HepG2 (cell line): ENCODE data around the gene VPS13C. TPM values are rescaled to one million over a fixed set of nuclear protein-coding genes. Genes with fewer than 3 reads are reported as not detected.

Experiments used
- CENPX ChIP-seq: sonication (generic); formaldehyde crosslinking; IDR thresholded peaks from 2 replicates; pipeline ENCODE4 v1.9.0; 2021; ENCODE audit warnings: mild to moderate bottlenecking, missing genetic modification reagents, moderate library complexity
- CHCHD3 ChIP-seq: sonication (generic); formaldehyde crosslinking; IDR thresholded peaks from 2 replicates; pipeline ENCODE4 v1.8.0; 2022; ENCODE audit warnings: mild to moderate bottlenecking, missing genetic modification reagents, moderate library complexity
- CREB1 ChIP-seq, 2 experiments: fragments of 450-650 bp in 1 of 2; IDR thresholded peaks; 2 replicates each; pipeline ENCODE4 v1.6.1; 2016 to 2017; ENCODE audit warnings: control low read depth in 1 of 2, mild to moderate bottlenecking in 1 of 2, missing compliant biosample characterization in 1 of 2, missing genetic modification characterization in 1 of 2
- EEA1 ChIP-seq: sonication (generic); formaldehyde crosslinking; IDR thresholded peaks from 2 replicates; pipeline ENCODE4 v1.5.1; 2020; ENCODE audit warnings: mild to moderate bottlenecking, missing genetic modification reagents, borderline replicate concordance
- HBP1 ChIP-seq: IDR thresholded peaks from 2 replicates; pipeline ENCODE4 v1.6.1; 2016; ENCODE audit warnings: low read depth, control low read depth
- MTF1 ChIP-seq: sonication (generic); formaldehyde crosslinking; IDR thresholded peaks from 2 replicates; pipeline ENCODE4 v1.5.0; 2020; ENCODE audit warnings: missing genetic modification reagents
- PBX2 ChIP-seq: IDR thresholded peaks from 2 replicates; pipeline ENCODE4 v1.6.1; 2016; ENCODE audit warnings: control low read depth
- PREB ChIP-seq: sonication (generic); formaldehyde crosslinking; IDR thresholded peaks from 2 replicates; pipeline ENCODE4 v1.4.0; 2020; ENCODE audit warnings: missing genetic modification reagents
- RFXANK ChIP-seq: IDR thresholded peaks from 2 replicates; pipeline ENCODE4 v1.6.1; 2016
- SNAPC2 ChIP-seq: sonication (generic); formaldehyde crosslinking; IDR thresholded peaks from 2 replicates; pipeline ENCODE4 v1.8.1; 2022; ENCODE audit warnings: mild to moderate bottlenecking, missing genetic modification reagents
- SYNCRIP ChIP-seq: fragments of 200-400 bp; formaldehyde crosslinking; IDR thresholded peaks from 2 replicates; pipeline ENCODE4 v1.6.1; 2018; ENCODE audit warnings: mild to moderate bottlenecking, low read depth, low read length; ENCODE audit not compliant: insufficient read depth
- WIZ ChIP-seq: sonication (generic); formaldehyde crosslinking; IDR thresholded peaks from 2 replicates; pipeline ENCODE4 v1.5.1; 2020; ENCODE audit warnings: mild to moderate bottlenecking, missing genetic modification reagents
- ZBED4 ChIP-seq: sonication (generic); formaldehyde crosslinking; IDR thresholded peaks from 2 replicates; pipeline ENCODE4 v1.4.0; 2020; ENCODE audit warnings: missing genetic modification reagents, borderline replicate concordance
- ZHX1 ChIP-seq: sonication (generic); formaldehyde crosslinking; IDR thresholded peaks from 2 replicates; pipeline ENCODE4 v1.8.1; 2022; ENCODE audit warnings: low read depth, mild to moderate bottlenecking, missing genetic modification reagents
- ZMYM3 ChIP-seq: sonication (generic); formaldehyde crosslinking; IDR thresholded peaks from 2 replicates; pipeline ENCODE4 v1.5.1; 2020; ENCODE audit warnings: mild to moderate bottlenecking, missing genetic modification reagents
- ZNF143 ChIP-seq: sonication (generic); formaldehyde crosslinking; IDR thresholded peaks from 2 replicates; pipeline ENCODE4 v1.4.0; 2020; ENCODE audit warnings: missing genetic modification reagents
- ZNF552 ChIP-seq: sonication (generic); formaldehyde crosslinking; IDR thresholded peaks from 2 replicates; pipeline ENCODE4 v1.9.0; 2022; ENCODE audit warnings: missing genetic modification reagents, mild to moderate bottlenecking, borderline replicate concordance
- ZNF615 ChIP-seq: sonication (generic); formaldehyde crosslinking; IDR thresholded peaks from 2 replicates; pipeline ENCODE4 v1.5.0; 2020; ENCODE audit warnings: mild to moderate bottlenecking, missing genetic modification reagents, borderline replicate concordance
- polyA plus RNA-seq, 8 experiments: library from polyadenylated mRNA; depleted of rRNA in 3 of 8; stranded (reverse) in 7 of 8; unstranded in 1 of 8; fragments of >200 nt; fragmentation: Illumina TruSeq in 4 of 8; extraction: Trizol in 4 of 8; gene quantifications; 2 replicates each; pipeline versions ENCODE4 v1.2.1 to v1.2.3, GENCODE V29; 2011 to 2016; ENCODE audit warnings: low read depth in 4 of 8, missing spikeins in 1 of 8, mixed read lengths in 1 of 8; ENCODE audit not compliant: insufficient read depth in 1 of 8
- total RNA-seq, 5 experiments: library from RNA; depleted of rRNA; stranded (reverse); fragments of >200 nt; fragmentation: Illumina TruSeq; extraction: Trizol; gene quantifications; 2 replicates each; pipeline ENCODE4 v1.2.3, GENCODE V29; 2016; ENCODE audit warnings: low read depth in 1 of 5

VPS13C gene
- total and polyA plus RNA-seq, 2 of the 13 experiments (the other 11 are each of a cell fraction or from before 2014, with no cell fraction given): 10.9 to 26.8 TPM

- TF ChIP-seq ZBED4 (CRISPR knock-in tag) (peak; percentile 66; the same call in 1 of the 2 replicates), HBP1 (CRISPR knock-in tag) (0 out of 2 replicates have a peak, but pooled peaks have one; percentile 48), SYNCRIP (no peak), CENPX (CRISPR knock-in tag) (no peak), ZNF143 (CRISPR knock-in tag) (peak; percentile 52; the same call in 1 of the 2 replicates), PREB (CRISPR knock-in tag) (no peak), RFXANK (CRISPR knock-in tag) (peak; percentile 50; the same call in 1 of the 2 replicates), PBX2 (CRISPR knock-in tag) (no peak), CREB1 (IDR thresholded peaks at IDR 0.05) (no peak), CREB1 (CRISPR knock-in tag; IDR thresholded peaks at IDR 0.05) (no peak), ZMYM3 (peak; percentile 43; the same call in 1 of the 2 replicates), WIZ (CRISPR knock-in tag) (no peak; the same call in 1 of the 2 replicates), CHCHD3 (CRISPR knock-in tag) (no peak), ZNF615 (CRISPR knock-in tag) (no peak), ZNF552 (CRISPR knock-in tag) (peak; percentile 30; the same call in 1 of the 2 replicates), ZHX1 (CRISPR knock-in tag) (no peak), SNAPC2 (no peak), MTF1 (peak; percentile 20; the same call in 1 of the 2 replicates), EEA1 (CRISPR knock-in tag) (no peak)
These were observed at the start of gene VPS13C (continued) for GRCh38 chr15:62060113-62060895.
